ENCODE measurements around the gene FCRLB. TPM values are rescaled to one million over a fixed set of nuclear protein-coding genes. Genes with fewer than 3 reads are reported as not detected.

Gene FCRLB
- total and polyA plus RNA-seq, 2 of the 13 experiments (the other 11 are each of a cell fraction or from before 2014, with no cell fraction given) = 0.08 to 0.11 TPM

DNA sequence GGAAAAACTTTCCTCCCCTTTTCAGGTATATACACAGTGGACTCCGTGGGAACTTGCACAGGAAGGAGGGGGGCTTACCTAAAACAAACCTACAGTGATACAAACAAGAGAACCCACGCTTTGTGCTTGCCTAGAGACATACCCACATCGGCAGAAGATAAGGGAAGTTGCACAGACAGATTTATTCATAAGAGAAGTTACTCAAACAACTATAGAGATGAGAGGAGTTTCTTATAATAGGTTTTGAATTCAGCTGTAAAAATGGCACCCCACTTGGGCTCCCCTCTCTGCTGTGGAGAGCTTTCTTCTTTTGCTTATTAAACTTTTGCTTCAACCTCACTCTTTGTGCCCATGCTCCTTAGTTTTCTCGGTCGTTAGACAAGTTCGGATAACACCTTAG, 26.5 kb downstream of the FCRLB start:
- Histone ChIP-seq H3K27me3 (ENCODE audit: control insufficient read depth in 1 of 2, insufficient read depth in 2 of 2, low read length in 2 of 2) (no peaks in the 10 kb centered on the region; a peak in 2 of 5 replicates), H3K36me3 (replicated peaks in 1 of 2; ENCODE audit: control insufficient read depth in 1 of 2, insufficient read depth in 2 of 2, low read length in 2 of 2) (peaks cover 0 to 11% of the 10 kb centered on the region in 2 experiments; a peak in 3 of 5 replicates), H3K4me3 (replicated peaks in 1 of 3; ENCODE audit: insufficient read depth in 1 of 3, low read depth in 2 of 3, low read length in 3 of 3) (no peak overlapping the region), H3K4me1 (ENCODE audit: insufficient read depth, low read length) (peaks cover 38% of the 10 kb centered on the region), H3K4me2 (ENCODE audit: low read depth, low read length) (peak overlapping the region; percentile 46), H3K27ac (ENCODE audit: extremely low read length, insufficient read depth, low read length) (no peak overlapping the region), H2AFZ (ENCODE audit: low read length) (peak overlapping the region; percentile 25), H3K79me2 (ENCODE audit: insufficient read depth, low read length) (peaks cover 21% of the 10 kb centered on the region), H3K9ac (ENCODE audit: insufficient read depth, low read depth, low read length) (no peak overlapping the region), H4K20me1 (ENCODE audit: insufficient read depth, low read length) (peaks cover 9% of the 10 kb centered on the region), H3K9me3 (ENCODE audit: low read length) (no peaks in the 10 kb centered on the region)
- WGBS (ENCODE audit: low lambda C conversion rate) = 12% methylated on average over 6 of the region's 6 CpGs
- in situ Hi-C loops (cut with HindIII; ENCODE audit: extremely low pct_ligation_motif_present, low pct_unique_long_range_greater_than_20kb) (loop anchor here (10.0 kb wide), 1 partner anchor 103 kb away; no protein-coding TSS in a partner anchor), intact Hi-C loops (cut with micrococcal nuclease; ENCODE audit: unreplicated experiment) (loop anchor here (10.0 kb wide), 1 partner anchor 183 kb away; no protein-coding TSS in a partner anchor)
- ChIA-PET POLR2A (no interaction called here), CTCF (ENCODE audit: low intra/inter-chr PET ratio, low total read pairs) (no interaction called here)
- no TSS peak for BruUV-seq (replicated peaks)
- ATAC-seq (no peak), DNase-seq (ENCODE audit: low spot score) (no peak), FAIRE-seq (no peak)
- TF ChIP-seq, protein P1, sequence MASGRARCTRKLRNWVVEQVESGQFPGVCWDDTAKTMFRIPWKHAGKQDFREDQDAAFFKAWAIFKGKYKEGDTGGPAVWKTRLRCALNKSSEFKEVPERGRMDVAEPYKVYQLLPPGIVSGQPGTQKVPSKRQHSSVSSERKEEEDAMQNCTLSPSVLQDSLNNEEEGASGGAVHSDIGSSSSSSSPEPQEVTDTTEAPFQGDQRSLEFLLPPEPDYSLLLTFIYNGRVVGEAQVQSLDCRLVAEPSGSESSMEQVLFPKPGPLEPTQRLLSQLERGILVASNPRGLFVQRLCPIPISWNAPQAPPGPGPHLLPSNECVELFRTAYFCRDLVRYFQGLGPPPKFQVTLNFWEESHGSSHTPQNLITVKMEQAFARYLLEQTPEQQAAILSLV (CRISPR knock-in tag; IDR thresholded peaks at IDR 0.05; ENCODE audit: borderline replicate concordance) = no peak
- no peak for TF ChIP-seq ZBTB1 (CRISPR knock-in tag; IDR thresholded peaks at IDR 0.05; ENCODE audit: borderline replicate concordance)
- TF ChIP-seq EZH2 (conservative IDR thresholded peaks at IDR 0.05; ENCODE audit: low read depth, low read length) = no peak
- TF ChIP-seq, protein P2, sequence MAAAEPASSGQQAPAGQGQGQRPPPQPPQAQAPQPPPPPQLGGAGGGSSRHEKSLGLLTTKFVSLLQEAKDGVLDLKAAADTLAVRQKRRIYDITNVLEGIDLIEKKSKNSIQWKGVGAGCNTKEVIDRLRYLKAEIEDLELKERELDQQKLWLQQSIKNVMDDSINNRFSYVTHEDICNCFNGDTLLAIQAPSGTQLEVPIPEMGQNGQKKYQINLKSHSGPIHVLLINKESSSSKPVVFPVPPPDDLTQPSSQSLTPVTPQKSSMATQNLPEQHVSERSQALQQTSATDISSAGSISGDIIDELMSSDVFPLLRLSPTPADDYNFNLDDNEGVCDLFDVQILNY (CRISPR knock-in tag; conservative IDR thresholded peaks at IDR 0.05) = no peak
- TF ChIP-seq ZNF354B (CRISPR knock-in tag; IDR thresholded peaks at IDR 0.05) = no peak
- TF ChIP-seq KLF15 (CRISPR knock-in tag; IDR thresholded peaks at IDR 0.05; ENCODE audit: borderline replicate concordance) = no peak
- TF ChIP-seq, protein P3, sequence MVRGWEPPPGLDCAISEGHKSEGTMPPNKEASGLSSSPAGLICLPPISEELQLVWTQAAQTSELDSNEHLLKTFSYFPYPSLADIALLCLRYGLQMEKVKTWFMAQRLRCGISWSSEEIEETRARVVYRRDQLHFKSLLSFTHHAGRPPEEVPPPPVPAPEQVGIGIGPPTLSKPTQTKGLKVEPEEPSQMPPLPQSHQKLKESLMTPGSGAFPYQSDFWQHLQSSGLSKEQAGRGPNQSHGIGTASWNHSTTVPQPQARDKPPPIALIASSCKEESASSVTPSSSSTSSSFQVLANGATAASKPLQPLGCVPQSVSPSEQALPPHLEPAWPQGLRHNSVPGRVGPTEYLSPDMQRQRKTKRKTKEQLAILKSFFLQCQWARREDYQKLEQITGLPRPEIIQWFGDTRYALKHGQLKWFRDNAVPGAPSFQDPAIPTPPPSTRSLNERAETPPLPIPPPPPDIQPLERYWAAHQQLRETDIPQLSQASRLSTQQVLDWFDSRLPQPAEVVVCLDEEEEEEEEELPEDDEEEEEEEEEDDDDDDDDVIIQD (CRISPR knock-in tag; IDR thresholded peaks at IDR 0.05; ENCODE audit: low read depth) = no peak

All from HepG2 (cell line).